GM19395 (cell line): ENCODE measurements around the gene USP49.
A peak's percentile ranks its signal among the peaks of the same experiment; 100 is the strongest.
"Not testable (repeated sequence)": the region's sequence is repeated elsewhere in the genome, so short reads cannot be mapped to it uniquely, and the experiment has no call there.

Experiments
- ATAC-seq: cut with Tn5 transposase; IDR thresholded peaks from one replicate; pipeline ENCODE4 v1.9.1; 2021; ENCODE audit warnings: mild to moderate bottlenecking, moderate library complexity; ENCODE audit not compliant: unreplicated experiment

USP49 gene

DNA sequence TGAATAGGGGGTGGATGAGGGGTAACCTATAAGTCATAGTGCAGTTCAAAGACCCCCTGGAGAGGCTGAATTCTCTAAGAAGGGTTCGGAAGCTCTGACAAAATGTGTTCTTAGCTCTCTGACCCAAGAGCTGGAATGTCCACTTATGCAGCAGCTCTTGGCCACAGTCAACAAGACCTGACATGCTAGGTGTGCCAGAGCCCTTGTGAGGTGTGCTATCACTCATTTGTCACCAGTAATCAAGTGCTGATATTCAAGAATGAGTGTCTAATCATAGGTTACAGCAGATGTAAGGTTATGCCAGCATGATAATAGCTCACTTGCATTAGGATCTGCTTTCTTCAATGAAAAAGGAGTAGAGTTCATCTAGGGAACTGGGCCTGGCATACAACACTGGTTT is 79.6 kb downstream of the USP49 start:
- no peak for ATAC-seq

DNA sequence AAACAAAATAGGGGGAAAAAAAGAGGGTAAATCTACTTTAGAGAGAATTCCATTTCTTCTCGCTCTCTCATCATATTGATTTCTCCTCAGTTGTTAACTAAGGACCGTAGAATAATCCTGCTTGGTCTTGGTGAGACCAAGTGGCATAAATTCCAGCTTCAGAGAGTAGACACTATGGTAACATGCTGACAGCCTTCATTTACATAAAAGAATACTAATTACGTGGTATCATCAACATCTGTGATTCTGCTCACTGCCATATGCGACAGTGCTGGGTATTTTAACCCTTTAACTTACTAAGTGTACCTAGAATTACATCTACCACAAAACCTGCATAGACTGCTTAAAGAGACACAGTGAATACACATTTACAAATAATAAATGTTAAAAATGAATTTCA is 80.5 kb downstream of the USP49 start:
- ATAC-seq = no peak

- ATAC-seq = no peak
Measured at GRCh38 chr6:41813956-41814355, 81.2 kb downstream of the USP49 start.

DNA sequence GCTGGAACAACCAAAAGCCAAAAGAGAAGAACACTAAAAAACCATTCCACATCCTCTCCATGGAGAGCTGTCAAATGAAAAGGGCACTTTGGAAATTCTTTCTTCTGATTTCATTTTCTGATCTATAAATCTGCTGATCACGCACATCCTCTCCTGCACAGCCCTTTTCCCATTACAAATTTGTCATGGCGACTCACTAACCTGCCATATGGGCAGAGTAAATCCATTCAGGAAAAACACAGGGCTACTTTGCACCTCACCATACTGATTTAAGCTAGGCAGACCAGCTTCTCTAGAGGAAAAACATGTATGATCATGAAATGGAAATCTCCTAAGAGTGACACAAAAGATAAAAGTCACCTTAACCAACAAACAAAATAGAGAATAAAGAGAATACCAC is 81.7 kb downstream of the USP49 start:
- no peak for ATAC-seq

- not testable (repeated sequence) for ATAC-seq
Measured at GRCh38 chr6:41811946-41812345, 83.2 kb downstream of the USP49 start.

DNA sequence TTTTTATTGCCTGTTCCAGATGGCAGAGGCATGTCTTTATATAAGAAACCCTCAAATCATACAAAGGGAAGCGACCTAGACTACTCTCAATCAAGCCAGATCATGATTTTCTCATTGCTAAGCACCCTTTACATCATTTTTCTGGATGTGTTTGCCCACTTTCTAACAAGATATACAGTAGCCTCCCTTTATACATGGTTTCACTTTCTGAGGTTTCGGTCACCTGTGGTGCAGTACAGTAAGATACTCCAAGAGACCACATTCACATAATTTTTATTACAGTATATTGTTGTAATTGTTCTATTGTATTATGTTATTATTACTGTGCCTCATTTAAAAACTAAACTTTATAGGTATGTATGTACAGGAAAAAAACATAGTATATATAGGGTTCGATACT is 84.1 kb downstream of the USP49 start:
- no peak for ATAC-seq

GRCh38 chr6:41805830-41806774 is 89.1 kb downstream of the USP49 start:
- no peak for ATAC-seq

DNA sequence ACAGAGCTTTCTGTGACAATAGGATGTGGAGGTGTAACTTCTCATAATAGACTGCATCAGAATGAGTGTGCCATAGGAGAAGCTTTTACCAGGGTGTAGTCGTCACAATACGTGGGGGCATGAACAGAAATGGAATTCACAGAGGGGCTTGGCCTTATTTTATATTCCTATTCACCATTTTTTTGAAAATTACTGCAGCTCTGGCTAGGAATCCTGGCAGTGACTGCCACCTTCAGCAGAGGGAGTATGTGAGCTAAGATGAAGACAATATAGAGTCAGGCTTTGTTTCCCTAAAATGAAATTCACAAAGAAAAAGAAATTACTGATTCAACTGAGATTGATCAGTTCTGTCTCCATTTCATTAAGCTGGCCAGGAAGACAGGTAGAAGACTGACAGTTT is 93.8 kb downstream of the USP49 start:
- ATAC-seq = no peak

GRCh38 chr6:41799559-41799911 is 95.6 kb downstream of the USP49 start:
- ATAC-seq = no peak

DNA sequence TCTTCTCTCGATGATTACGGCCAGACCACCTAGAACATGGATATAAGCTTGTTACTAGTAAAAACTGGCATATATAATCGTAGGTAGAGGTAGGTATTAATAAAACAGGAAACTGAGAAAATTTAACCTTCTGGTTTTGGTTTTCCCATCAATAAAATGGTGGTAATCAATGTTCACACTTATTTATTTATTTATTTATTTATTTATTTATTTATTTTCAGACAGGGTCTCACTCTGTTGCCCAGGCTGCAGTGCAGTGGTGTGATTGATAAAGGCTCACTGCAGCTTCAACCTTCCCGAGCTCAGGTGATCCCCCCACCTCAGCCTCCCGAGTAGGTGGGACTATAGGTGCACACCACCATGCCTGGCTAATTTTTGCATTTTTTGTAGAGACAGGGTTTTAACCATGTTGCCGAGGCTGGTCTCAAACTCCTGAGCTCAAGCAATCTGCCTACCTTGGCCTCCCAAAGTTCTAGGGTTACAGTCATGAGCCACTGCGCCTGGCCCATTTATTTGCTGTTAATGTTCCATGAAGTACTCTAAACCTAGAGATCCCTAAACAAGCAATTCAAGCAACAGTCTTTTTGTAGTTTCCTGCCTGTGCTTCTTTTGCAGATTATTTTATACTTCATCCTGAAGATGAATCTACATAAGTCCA is 96.1 kb downstream of the USP49 start:
- ATAC-seq = no peak

DNA sequence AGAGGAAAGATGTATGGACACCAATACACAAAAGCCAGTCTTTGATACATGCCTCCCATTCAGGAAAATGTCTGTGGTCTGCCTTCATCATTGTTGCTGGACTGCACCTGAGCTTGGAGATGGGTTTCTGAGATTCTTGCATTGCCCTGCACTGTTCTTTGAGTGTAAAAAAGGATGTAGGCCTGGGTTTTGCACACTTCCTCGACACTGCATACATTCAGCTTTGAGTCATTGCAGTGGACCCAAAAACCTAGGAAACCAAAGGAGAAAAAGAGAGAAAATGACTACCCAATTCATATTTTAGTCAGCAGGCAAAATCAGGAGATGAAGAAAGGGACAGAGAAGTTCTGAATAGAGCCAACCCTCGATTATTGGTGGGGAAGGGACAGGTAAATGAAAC is 98.7 kb downstream of the USP49 start:
- no peak for ATAC-seq

GRCh38 chr6:41791984-41792383 is 103.2 kb downstream of the USP49 start:
- ATAC-seq = no peak

DNA sequence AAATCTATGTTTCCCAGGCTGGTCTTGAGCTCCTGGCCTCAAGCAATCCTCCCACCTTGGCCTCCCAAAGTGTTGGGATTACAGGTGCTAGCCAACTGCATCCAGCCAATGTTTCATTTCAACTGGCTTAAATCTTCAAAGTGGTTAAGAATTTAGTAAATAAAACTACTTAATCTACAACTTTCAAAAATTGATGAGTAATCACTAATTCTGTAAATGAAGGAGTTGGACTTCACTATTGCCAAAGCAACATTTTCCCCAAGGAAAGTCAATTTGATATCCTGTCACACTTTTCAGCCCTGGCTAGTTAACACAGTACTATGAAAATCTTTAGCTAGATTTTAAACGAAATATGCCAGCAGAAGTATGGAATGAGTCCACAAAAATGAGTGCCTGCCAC is 103.9 kb downstream of the USP49 start:
- ATAC-seq = no peak

- no peak for ATAC-seq
Measured at GRCh38 chr6:41790045-41790444, 105.1 kb downstream of the USP49 start.

GRCh38 chr6:41789390-41789724 is 105.8 kb downstream of the USP49 start:
- ATAC-seq = no peak

DNA sequence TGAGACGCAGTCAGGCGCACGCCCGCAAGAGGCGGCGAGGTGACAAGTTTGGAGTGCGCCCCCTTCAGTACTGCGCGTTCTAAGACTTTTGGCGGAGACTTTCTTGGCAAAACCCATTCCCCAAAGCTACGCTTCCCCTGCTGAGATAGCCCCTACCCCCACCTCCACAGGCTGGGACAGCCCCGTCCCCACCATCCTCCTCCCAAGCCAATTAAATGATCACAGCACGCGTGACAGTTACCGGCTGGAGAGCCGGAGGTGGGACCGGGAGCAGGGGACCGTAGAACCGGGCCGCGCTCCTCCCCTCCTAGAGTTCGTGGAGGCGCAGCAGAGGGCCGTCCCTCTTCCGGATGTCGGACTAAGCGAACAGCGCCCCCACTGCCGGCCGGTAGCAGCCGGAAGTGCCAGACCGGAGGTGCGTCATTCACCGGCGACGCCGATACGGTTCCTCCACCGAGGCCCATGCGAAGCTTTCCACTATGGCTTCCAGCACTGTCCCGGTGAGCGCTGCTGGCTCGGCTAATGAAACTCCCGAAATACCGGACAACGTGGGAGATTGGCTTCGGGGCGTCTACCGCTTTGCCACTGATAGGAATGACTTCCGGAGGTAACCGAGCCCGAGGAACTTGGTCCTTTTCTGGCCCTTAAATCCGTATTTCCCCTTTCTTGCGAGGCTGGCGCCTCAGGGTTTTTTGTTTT is 107.8 kb downstream of the USP49 start, which contains the start of gene TOMM6:
TOMM6 (plus strand) TSS at position 476 of the 699 bp plus-strand sequence; CDS start at position 480, 4 bp downstream.
- peak; percentile 83 for ATAC-seq

GRCh38 chr6:41786451-41787218 is 108.5 kb downstream of the USP49 start:
- ATAC-seq = peak; percentile 65

- no peak for ATAC-seq
Measured at GRCh38 chr6:41785689-41786450, 109.3 kb downstream of the USP49 start.

DNA sequence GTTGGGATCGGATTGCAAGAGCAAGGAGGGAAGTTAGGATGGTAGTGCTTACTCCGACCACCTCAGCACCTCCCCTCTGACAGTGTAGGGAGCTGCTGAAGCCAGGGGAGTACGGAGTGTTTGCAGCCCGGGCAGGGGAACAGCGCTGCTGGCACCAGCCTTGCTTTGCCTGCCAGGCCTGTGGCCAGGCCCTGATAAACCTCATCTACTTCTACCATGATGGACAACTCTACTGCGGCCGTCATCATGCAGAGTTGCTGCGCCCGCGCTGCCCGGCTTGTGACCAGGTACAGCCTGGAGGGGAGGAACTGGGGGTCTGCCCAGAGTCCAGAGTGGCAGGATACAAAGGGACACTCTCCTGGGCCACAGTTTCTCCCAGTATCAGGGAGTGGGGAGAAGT is 109.9 kb downstream of the USP49 start:
- no peak for ATAC-seq

DNA sequence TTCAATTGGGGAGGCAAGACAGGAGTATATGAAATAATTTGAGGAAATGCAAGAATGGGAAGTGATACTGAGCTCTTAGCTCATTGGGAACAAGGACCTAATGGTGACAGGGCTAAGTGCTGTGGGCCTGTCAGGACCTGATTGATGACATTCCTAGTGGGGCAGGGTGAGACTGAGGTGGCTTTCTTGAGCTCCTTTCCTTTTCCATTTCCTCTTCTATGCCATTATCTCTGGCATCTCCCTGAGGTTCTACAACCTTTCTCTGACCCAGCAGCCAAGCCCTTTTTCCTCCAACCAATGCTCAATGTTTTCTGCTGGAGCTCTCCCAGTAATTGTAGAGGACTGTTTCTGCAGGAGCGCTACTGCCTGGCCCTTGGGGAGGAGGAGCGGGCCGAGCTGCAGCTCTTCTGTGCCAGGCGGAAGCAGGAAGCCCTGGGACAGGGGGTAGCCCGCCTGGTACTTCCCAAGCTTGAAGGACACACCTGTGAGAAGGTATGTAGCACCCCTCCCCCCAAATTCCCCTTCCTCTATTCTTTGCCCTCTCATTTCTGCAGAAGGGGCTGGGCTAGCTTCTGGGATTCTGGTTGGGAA is 110.5 kb downstream of the USP49 start:
- ATAC-seq = no peak
